ENCODE results near the gene VAV2.

The VAV2 gene

GRCh38 chr9:133716564-133717112 is 275.5 kb downstream of the VAV2 start:
- Histone ChIP-seq H3K4me1 (peaks cover 57% of the 10 kb centered on the region), H3K9ac (peak overlapping the region; percentile 10; the same call in 1 of the 2 replicates)
- no peak for TF ChIP-seq Cebpa-rat (IDR thresholded peaks at IDR 0.05)

GRCh38 chr9:133715866-133716563 is 276.1 kb downstream of the VAV2 start:
- TF ChIP-seq Cebpa-rat (IDR thresholded peaks at IDR 0.05): no peak
- H3K9me3 ChIP-seq: peaks cover 12% of the 10 kb centered on the region
- H3K4me3 ChIP-seq: no peak overlapping the region
- no peaks in the 10 kb centered on the region for H3K36me3 ChIP-seq
- 0 out of 2 replicates have a peak, but pooled peaks cover 3% of the 10 kb centered on the region for H3K27me3 ChIP-seq
- peak overlapping the region; percentile 57; the same call in 1 of the 2 replicates for H3K9ac ChIP-seq
- H3K4me1 ChIP-seq: peaks cover 64% of the 10 kb centered on the region
- peak overlapping the region; percentile 97 for H3K4me2 ChIP-seq
- H3K27ac ChIP-seq: peak overlapping the region; percentile 54; the same call in 1 of the 2 replicates
- H4K20me1 ChIP-seq: no peaks in the 10 kb centered on the region

More at GRCh38 chr9:133716564-133717112, 275.5 kb downstream of the VAV2 start:
- Histone ChIP-seq H3K27me3 (0 out of 2 replicates have a peak, but pooled peaks cover 3% of the 10 kb centered on the region), H3K4me3 (no peak overlapping the region), H3K27ac (peak overlapping the region; percentile 26; the same call in 1 of the 2 replicates), H3K9me3 (peaks cover 16% of the 10 kb centered on the region), H3K36me3 (no peaks in the 10 kb centered on the region), H3K4me2 (peak overlapping the region; percentile 97), H4K20me1 (no peaks in the 10 kb centered on the region)

- Histone ChIP-seq H3K9me3 (peaks cover 6% of the 10 kb centered on the region; the same call in 1 of the 2 replicates), H3K4me1 (peaks cover 70% of the 10 kb centered on the region), H4K20me1 (no peaks in the 10 kb centered on the region), H3K4me2 (peak overlapping the region; percentile 97), H3K27me3 (0 out of 2 replicates have a peak, but pooled peaks cover 3% of the 10 kb centered on the region), H3K27ac (peak overlapping the region; percentile 54), H3K36me3 (no peaks in the 10 kb centered on the region), H3K9ac (peak overlapping the region; percentile 57), H3K4me3 (0 out of 2 replicates have a peak overlapping the region, but pooled peaks have one; percentile 14)
- TF ChIP-seq Cebpa-rat (IDR thresholded peaks at IDR 0.05): no peak
These were observed 276.7 kb downstream of the VAV2 start for GRCh38 chr9:133715295-133715865.

- Histone ChIP-seq H3K4me1 (peaks cover 76% of the 10 kb centered on the region), H4K20me1 (no peaks in the 10 kb centered on the region; the same call in 1 of the 2 replicates), H3K27ac (peak overlapping the region; percentile 54), H3K4me3 (0 out of 2 replicates have a peak overlapping the region, but pooled peaks have one; percentile 14), H3K36me3 (no peaks in the 10 kb centered on the region), H3K27me3 (0 out of 2 replicates have a peak, but pooled peaks cover 3% of the 10 kb centered on the region), H3K9ac (peak overlapping the region; percentile 57), H3K4me2 (peak overlapping the region; percentile 97), H3K9me3 (no peaks in the 10 kb centered on the region)
- no peak for TF ChIP-seq Cebpa-rat (IDR thresholded peaks at IDR 0.05)
These were observed 277.4 kb downstream of the VAV2 start for GRCh38 chr9:133714606-133715294.

GRCh38 chr9:133713960-133714495 is 278.1 kb downstream of the VAV2 start:
- Histone ChIP-seq H3K4me3 (no peak overlapping the region), H3K4me1 (peaks cover 84% of the 10 kb centered on the region), H3K9ac (no peak overlapping the region; the same call in 1 of the 2 replicates), H3K9me3 (no peaks in the 10 kb centered on the region), H4K20me1 (no peaks in the 10 kb centered on the region; the same call in 1 of the 2 replicates), H3K36me3 (no peaks in the 10 kb centered on the region), H3K27me3 (0 out of 2 replicates have a peak, but pooled peaks cover 3% of the 10 kb centered on the region), H3K27ac (peak overlapping the region; percentile 16; the same call in 1 of the 2 replicates), H3K4me2 (peak overlapping the region; percentile 97)
- TF ChIP-seq Cebpa-rat (IDR thresholded peaks at IDR 0.05): no peak

GRCh38 chr9:133713150-133713959 is 278.8 kb downstream of the VAV2 start:
- H3K9ac ChIP-seq: no peak overlapping the region
- H3K36me3 ChIP-seq: no peaks in the 10 kb centered on the region
- no peaks in the 10 kb centered on the region; the same call in 1 of the 2 replicates for H4K20me1 ChIP-seq
- no peak for TF ChIP-seq Cebpa-rat (IDR thresholded peaks at IDR 0.05)
- H3K27ac ChIP-seq: peak overlapping the region; percentile 36
- H3K4me1 ChIP-seq: peaks cover 90% of the 10 kb centered on the region
- no peaks in the 10 kb centered on the region for H3K9me3 ChIP-seq
- no peak overlapping the region for H3K4me3 ChIP-seq
- 0 out of 2 replicates have a peak, but pooled peaks cover 3% of the 10 kb centered on the region for H3K27me3 ChIP-seq
- H3K4me2 ChIP-seq: peak overlapping the region; percentile 97

GRCh38 chr9:133712221-133713100 is 279.7 kb downstream of the VAV2 start:
- Histone ChIP-seq H3K27ac (peak overlapping the region; percentile 36; the same call in 1 of the 2 replicates), H3K4me1 (peaks cover 99% of the 10 kb centered on the region), H3K9me3 (no peaks in the 10 kb centered on the region), H3K9ac (no peak overlapping the region), H4K20me1 (no peaks in the 10 kb centered on the region; the same call in 1 of the 2 replicates), H3K27me3 (0 out of 2 replicates have a peak, but pooled peaks cover 3% of the 10 kb centered on the region), H3K4me3 (no peak overlapping the region), H3K4me2 (peak overlapping the region; percentile 97), H3K36me3 (no peaks in the 10 kb centered on the region)
- TF ChIP-seq Cebpa-rat (IDR thresholded peaks at IDR 0.05): no peak
